Brain microvascular endothelial cell (primary cell): ENCODE data around the gene FGGY.
A peak's percentile ranks its signal among the peaks of the same experiment; 100 is the strongest.

Source experiments
- DNase-seq: peaks from one replicate; pipeline ENCODE4 v3.0.0-alpha.2; 2020
- H3K27ac ChIP-seq: fragments of 250-450 bp; sonication (Bioruptor Pico); 2 replicates; pipeline ENCODE4 v1.5.1; 2020; ENCODE audit warnings: mild to moderate bottlenecking, moderate library complexity
- H3K27me3 ChIP-seq: fragments of 250-450 bp; sonication (Bioruptor Pico); replicated peaks from 2 replicates; pipeline ENCODE4 v1.5.1; 2020; ENCODE audit warnings: mild to moderate bottlenecking
- H3K36me3 ChIP-seq: fragments of 250-450 bp; sonication (Bioruptor Pico); replicated peaks from 2 replicates; pipeline ENCODE4 v1.5.1; 2020; ENCODE audit warnings: mild to moderate bottlenecking
- H3K4me3 ChIP-seq: 2 replicates; pipeline ENCODE4 v1.5.1; 2011; ENCODE audit warnings: low read depth, mild to moderate bottlenecking, control low read depth, low read length, moderate library complexity
- CTCF ChIP-seq: IDR thresholded peaks from 2 replicates; pipeline ENCODE4 v1.5.1; 2011; ENCODE audit warnings: low read depth, mild to moderate bottlenecking, moderate library complexity, low read length, control low read depth, inconsistent platforms; ENCODE audit errors: missing control alignments
- in situ Hi-C: cut with HindIII; loops from 2 replicates; pipeline ENCODE4 v1.10.0; 2017; ENCODE audit warnings: low sequenced_read_pairs, low pct_ligation_motif_present

FGGY gene

GRCh38 chr1:59331686-59332620, 35.1 kb downstream of the FGGY start:
- Histone ChIP-seq H3K27ac (no peak overlapping the region), H3K36me3 (no peaks in the 10 kb centered on the region), H3K27me3 (no peaks in the 10 kb centered on the region), H3K4me3 (no peak overlapping the region)
- TF ChIP-seq CTCF: no peak
- DNase-seq: no peak
- in situ Hi-C loops: no loop called here

GRCh38 chr1:59332983-59333382, 36.1 kb downstream of the FGGY start:
- peak; percentile 22 for DNase-seq
- H3K4me3 ChIP-seq: no peak overlapping the region
- no peak overlapping the region for H3K27ac ChIP-seq
- H3K36me3 ChIP-seq: no peaks in the 10 kb centered on the region
- no peaks in the 10 kb centered on the region for H3K27me3 ChIP-seq
- in situ Hi-C loops: no loop called here
- no peak for TF ChIP-seq CTCF

DNA sequence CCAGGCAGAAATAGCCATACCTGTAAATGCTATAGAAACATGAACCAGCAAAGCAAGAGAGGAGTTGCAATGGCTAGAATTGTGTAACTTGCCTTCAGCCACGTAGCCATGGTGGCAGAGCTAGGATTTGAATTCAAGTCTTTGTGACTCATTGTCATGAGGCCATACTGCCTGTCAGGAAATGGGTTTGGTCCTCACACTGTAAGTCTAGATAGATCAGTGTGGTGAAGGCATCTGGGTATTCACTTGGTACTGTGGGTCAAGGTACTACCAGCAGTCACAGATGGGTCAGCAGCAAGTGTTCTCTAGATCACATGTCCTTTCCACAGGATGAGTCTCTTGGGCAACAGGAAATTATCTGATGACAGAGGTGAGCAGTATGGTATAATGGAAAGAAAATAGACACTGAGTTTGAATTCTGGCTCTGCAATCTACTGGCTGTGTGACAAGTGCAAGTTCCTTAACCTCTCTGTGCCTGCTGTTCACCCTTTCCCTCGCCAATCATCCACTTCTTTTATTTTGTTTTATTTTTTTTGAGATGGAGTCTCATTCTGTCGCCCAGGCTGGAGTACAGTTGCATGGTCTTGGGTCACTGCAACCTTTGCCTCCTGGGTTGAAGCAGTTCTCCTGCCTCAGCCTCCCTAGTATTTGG, 36.9 kb downstream of the FGGY start:
- in situ Hi-C loops: no loop called here
- no peaks in the 10 kb centered on the region for H3K36me3 ChIP-seq
- TF ChIP-seq CTCF: no peak
- no peaks in the 10 kb centered on the region for H3K27me3 ChIP-seq
- H3K27ac ChIP-seq: no peak overlapping the region
- no peak overlapping the region for H3K4me3 ChIP-seq
- DNase-seq: no peak

DNA sequence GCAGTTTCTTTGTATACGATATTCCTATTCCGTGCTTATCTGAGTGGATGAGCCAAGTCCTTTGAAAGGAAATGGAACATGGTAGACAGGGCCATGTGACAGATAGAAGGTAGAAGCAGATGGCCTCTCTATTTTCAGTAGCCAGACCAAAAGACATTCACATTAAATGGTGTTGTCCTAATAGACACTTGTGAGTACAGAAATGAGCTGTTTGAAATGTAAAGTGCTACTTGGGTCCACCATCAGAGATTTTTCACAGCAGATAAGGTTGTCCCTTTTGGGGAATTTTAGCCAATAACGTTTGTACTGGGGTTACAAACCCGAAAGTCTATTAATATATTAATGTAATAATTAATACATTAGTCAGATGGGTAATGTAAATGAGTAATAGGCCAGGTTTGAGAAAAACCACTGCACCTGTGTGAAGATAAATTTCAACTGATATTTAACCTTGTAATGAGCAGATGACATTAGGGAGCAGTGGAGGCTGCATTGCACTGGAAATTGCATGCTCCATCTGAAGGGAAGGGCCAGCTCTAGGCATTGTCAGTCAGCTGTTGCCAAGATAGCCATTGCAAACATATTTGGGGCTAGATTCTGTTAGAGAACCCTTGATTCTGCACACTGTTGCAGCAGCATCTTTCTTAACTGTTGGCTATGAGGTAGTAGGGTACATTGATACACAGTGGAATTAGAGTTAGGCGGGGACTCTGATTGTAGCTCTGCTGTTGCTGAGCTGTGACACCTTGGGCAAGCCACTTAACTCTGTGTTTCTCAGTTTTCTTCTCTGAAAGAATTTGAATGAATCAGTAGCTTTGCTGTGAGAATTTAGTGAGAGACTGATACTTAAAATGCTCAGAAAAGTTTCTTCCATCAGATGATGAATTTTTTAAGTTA, 43.8 kb downstream of the FGGY start:
- Histone ChIP-seq H3K36me3 (no peaks in the 10 kb centered on the region), H3K27me3 (no peaks in the 10 kb centered on the region), H3K4me3 (no peak overlapping the region), H3K27ac (no peak overlapping the region)
- in situ Hi-C loops: no loop called here
- DNase-seq: no peak
- TF ChIP-seq CTCF: no peak

DNA sequence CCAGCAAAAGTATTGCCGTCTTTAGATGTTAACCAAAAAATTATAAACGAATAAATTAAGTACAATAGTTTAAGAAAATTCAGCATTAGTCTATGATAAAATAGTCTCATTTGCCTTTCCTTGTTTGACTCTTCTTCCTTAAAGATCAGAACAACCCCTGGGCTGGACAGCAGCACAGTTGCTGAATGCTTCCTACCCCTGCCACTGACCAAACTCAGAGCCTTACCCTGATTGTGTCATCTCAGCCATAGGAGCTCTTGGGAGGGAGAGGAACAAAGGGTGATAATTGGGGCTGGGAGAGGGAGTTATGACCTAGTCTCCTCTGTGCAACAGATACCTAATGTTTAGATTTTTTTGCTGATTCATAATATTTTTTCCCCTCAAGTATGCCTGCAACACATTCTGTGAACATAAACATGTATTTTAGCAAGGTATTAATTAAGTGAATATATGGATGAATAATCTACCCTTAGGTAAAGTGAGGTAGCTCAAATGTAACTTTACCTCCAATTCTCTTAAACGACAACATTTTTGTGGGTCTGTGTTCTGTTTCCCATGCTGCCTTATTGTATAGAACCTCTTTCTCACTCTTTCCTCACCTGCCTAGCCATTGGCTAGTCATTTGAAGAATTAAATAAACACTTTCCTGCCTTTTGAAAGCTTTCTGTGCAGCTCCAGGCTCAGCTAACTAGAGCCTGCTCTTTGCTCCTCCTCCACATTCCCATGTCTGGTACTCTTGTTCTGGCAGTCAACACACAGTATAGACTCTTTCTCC, 46.1 kb downstream of the FGGY start:
- no peak for TF ChIP-seq CTCF
- H3K36me3 ChIP-seq: no peaks in the 10 kb centered on the region
- H3K27ac ChIP-seq: no peak overlapping the region
- DNase-seq: no peak
- in situ Hi-C loops: no loop called here
- no peaks in the 10 kb centered on the region for H3K27me3 ChIP-seq
- no peak overlapping the region for H3K4me3 ChIP-seq
